CD4-positive, alpha-beta T cell treated with Interleukin-6 at 100 ng/mL for 8 hours (primary cell): ENCODE measurements around the gene ATXN8OS.
"Not testable (repeated sequence)": the region's sequence is repeated elsewhere in the genome, so short reads cannot be mapped to it uniquely, and the experiment has no call there.

Source experiments
- DNase-seq: peaks from one replicate; pipeline ENCODE4 v3.0.0-alpha.2; 2020; ENCODE audit warnings: mixed read lengths, low spot score

Gene ATXN8OS

DNA sequence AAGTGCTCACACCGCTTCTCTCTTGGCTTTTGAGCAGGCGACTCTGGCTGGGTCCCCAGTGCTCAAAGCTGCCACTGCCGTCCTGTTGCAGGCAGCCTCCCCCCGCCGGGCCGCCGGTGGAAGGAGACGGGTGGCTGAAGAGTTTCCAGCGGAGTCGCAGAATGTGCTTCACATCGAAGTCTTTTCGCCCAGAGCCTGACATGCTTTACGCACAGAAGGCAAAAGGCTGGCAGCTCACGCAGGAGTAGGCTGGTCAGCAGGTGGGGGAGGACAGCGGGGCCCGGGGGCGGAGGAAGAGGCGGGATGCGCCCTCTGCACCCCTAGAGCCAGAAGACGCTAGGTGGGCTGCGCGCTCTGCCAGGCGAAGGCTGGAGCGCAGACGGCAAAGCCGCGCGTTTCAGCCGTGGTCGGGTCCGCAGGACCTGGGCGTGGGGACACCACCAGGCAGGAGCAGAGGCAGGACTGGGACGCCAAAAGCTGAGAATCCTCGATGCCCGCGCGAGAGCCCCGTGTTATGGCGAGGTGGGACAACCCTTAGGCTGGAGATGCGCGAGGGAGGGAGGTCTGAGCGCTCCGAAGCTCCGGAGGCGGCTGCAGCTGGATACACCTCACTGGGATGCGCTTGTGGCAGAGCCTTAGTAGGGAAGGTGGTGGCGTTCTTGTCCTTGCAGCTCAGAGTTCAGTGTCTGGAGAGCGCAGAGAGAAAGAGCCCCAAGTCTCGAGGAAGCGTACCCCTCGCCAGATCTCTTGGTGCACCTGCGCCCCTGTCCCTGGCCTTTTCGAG lies at the start of gene ATXN8OS:
Gene ATXN8OS (plus strand): TSS at position 329 of the 784 bp plus-strand sequence.
- no peak for DNase-seq

DNA sequence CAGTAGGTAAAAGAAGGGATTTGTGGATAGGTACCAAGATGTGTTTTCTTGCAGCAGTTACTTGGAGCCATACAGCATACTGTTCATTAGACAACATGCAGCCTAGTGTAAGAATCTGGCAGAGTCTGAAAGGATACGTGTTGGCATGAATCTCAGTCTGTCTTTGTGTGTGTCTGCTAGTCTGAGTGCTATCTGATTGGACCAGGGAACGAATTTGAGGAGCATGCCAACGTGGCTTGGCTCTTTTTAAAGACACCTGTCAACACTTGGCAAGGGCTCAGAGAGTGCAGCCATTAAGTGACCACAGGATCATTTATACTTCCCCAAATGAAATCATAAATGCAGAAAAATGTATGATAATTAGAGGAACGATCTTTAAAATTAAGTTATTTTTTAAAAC lies 27.6 kb upstream of the ATXN8OS start:
- no peak for DNase-seq

- no peak for DNase-seq
Measured at GRCh38 chr13:70087247-70087646, 20.4 kb upstream of the ATXN8OS start.

GRCh38 chr13:70088926-70089325 lies 18.7 kb upstream of the ATXN8OS start:
- no peak for DNase-seq

DNA sequence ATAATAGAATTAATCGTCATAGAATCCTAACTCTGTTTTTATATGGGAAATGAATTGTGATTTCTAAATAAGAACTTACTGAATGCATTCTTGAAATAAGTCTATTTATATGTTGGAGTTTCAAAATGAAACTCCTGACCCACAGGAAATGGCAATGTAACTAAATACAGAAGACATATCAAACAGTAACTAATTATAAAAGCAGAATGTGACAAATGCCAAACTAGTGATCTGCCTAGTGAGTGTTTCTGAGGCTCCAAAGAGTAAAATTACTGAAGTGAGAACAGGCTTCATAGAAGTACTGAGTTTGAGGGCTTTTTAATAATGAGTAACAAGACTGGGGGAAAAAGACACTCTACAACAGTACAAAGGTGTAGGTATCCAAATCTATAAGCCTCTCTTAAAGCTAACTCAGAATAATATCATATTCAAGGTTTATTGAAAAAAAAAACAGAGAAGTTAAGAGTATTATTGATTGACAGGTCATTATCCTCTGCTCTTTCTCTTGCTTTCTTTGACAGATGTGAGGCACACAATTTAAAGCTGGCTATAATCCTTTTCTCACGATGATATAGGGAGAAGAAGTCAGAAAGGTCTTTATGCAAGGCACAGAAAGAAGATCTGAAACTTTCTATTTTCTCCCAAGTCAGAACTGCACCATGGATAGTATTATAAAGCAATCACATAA lies 17.4 kb upstream of the ATXN8OS start:
- no peak for DNase-seq

- no peak for DNase-seq
Measured at GRCh38 chr13:70098669-70099068, 9.0 kb upstream of the ATXN8OS start.

- DNase-seq = no peak
Measured at GRCh38 chr13:70104481-70104880, 3.1 kb upstream of the ATXN8OS start.

- DNase-seq = no peak
Measured at GRCh38 chr13:70107125-70107497, 515 bp upstream of the ATXN8OS start.

GRCh38 chr13:70108356-70109105 lies 905 bp downstream of the ATXN8OS start, which contains the start of gene KLHL1:
KLHL1 (minus strand) TSS chr13:70108452; CDS start chr13:70107699, 753 bp downstream.
- no peak for DNase-seq

DNA sequence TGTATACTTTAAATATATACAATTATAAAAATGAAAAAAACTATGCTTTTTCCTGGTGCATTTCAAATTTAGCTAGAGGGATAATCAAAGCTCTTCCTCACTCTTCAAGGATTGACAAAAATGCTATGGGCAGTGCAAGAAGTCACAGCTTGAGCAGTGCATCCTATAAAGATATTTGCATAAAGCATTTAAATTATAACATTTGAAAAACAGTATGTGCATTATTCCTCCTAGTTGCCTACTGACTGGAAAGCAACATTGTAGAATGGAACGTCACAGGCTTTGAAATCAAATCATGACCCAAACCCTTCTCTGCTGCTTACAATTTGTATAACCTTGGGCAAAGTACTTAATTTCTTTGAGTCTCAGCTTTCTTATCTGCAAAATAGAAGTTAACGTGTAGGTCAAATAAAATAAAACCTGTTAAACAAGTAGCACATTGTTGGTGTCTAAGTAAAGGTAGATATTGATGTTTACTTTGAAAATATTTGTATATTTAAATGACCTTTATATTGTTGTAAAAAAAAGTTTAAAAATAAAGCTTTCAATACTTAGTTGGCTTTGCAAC lies 9.8 kb downstream of the ATXN8OS start:
- no peak for DNase-seq

- no peak for DNase-seq
Measured at GRCh38 chr13:70125693-70126092, 18.1 kb downstream of the ATXN8OS start.

DNA sequence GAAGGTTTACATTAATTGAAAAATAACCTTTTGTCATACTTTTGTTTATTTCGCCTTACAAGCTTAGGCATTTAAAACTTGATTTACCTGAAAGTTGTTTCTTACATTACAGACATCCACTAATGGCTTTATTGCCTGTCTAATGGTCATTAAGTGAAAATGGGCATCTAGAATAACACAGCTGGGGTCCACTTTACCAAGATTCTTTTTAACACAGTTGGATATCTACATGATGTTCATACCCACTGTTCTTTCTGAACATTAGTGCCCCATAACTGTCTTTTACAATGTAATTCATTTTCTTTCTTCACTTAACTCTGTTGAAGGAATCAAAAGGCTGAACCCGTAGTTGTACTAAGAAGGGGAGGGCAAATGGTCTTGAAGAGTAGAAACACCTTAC lies 20.5 kb downstream of the ATXN8OS start:
- DNase-seq = no peak

DNA sequence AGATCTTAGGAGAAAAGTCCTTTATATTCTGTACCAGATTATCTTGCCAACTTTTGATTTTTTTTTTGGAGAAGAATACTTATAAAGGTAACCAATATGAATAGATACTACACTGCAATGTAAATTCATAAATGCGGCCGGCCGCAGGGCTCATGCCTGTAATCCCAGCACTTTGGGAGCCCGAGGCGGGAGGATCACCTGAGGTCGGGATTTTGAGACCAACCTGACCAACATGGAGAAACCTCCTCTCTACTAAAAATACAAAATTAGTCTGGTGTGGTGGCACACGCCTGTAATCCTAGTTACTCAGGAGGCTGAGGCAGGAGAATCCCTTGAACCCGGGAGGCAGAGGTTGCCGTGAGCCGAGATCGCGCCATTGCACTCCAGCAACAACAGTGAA lies 35.0 kb downstream of the ATXN8OS start:
- DNase-seq = not testable (repeated sequence)

DNA sequence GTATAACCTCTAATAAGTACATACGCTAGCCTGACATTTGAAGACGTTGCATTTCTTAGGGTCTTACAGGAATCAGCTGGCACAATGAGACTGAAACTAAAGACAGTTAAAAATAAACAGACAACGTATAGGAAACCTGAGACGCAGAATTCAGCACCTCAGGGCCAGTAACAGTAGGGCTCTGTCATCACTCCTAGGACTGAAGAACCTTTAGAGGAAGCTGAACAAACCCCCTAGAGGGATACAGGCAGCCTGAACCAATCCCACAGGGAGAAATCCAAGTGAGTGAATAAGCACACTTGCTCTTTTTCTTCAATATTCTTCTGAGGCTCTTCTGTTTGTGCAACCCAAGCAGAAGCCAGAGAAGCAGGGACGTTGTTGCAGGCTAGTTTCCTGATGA lies 54.5 kb downstream of the ATXN8OS start:
- no peak for DNase-seq

GRCh38 chr13:70170689-70171088 lies 63.1 kb downstream of the ATXN8OS start:
- no peak for DNase-seq

- DNase-seq = no peak
Measured at GRCh38 chr13:70171151-70171550, 63.5 kb downstream of the ATXN8OS start.

DNA sequence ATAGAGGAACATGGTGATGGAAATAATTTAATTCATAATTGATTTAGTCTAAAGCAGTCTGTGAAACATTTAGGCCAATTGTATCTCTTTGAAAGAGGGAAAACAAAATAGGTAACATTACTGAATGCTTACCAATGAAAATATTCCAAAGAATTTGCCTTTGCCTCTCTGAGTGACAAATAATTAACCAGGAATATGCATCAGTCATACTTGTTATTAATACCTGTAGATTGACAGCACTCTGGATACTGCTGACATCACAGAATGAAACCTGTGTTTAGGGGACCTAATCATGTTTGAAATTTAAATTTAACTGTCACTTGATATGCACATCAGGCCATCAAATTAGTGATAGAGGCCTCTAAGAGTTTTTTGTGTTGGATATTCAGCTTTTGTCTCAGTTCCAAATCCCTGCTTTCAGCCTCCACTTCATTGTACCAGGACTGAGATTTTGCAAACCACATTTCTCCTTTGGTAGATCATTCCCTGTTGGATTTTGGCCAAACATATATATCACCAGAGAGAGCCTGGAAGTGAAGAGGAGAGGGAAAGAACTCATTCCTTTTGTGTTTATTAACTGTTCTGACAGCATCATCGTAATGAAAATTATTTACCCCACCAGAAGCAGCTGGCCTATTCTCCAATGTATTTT lies 65.4 kb downstream of the ATXN8OS start:
- DNase-seq = no peak

GRCh38 chr13:70173598-70173959 lies 66.0 kb downstream of the ATXN8OS start:
- DNase-seq = no peak

DNA sequence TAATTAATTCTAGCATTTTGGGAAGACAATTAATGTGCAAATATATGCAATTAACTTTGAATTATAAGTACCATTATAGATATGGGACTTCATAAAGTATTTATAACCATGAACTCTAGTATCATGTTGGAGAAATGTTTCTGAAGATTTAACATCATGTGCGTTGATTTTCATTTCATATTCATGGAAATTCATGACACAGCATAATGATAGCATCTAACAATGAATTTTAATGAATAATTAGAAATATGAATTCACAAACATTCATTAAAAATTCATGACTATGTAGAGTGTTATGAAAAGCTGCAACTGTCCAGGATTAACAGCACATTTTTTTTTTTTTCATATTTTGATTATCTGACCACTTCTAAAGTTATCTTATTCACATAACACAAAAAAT lies 70.7 kb downstream of the ATXN8OS start:
- DNase-seq = no peak
